ENCODE measurements around the gene PRKD2.

DNA sequence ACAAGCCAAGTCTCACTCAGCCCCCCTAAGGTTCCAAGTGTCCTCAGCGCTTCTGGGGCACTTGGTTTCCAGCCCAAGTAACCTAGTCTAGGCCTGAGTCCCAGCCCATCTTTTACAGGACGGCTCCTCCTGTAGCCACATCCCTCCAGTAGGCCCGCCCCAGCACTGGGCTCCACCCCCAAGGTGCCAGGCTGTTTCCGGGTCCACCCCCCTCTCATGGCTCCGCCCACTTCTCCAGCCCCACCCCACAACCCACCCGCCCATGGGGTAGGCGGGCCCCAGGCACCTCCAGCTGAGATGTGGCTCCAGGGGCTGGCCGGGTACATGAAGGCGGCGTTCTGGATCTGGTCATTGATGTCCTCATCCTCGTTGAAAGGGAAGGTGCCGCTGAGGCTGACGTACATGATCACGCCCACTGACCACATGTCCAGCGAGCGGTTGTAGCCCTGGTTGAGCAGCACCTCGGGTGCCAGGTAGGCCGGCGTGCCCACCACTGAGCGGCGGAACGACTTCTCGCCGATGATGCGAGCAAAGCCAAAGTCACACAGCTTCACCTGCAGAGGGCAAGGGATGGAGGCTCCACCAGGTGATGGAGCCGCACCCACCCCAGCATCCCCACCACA is 38.7 kb downstream of the PRKD2 start:
- TF ChIP-seq CTCF (IDR thresholded peaks at IDR 0.05) (no peak), POLR2A (IDR thresholded peaks at IDR 0.05) (no peak)

Data from uterus (tissue), 2 donors.